Dermis microvascular lymphatic vessel endothelial cell (primary cell): ENCODE results near the gene ZNF154. TPM values are rescaled to one million over a fixed set of nuclear protein-coding genes. Genes with fewer than 3 reads are reported as not detected.

Experiments used
- DNase-seq, 2 donors: peaks; one replicate each; pipeline versions ENCODE4 v3.0.0 to v3.0.0-alpha.2; 2010; ENCODE audit warnings: low read depth in 2 of 2
- total RNA-seq: library from RNA; depleted of rRNA; stranded (reverse); fragments of >200 nt; gene quantifications from 2 replicates; pipeline ENCODE4 v1.2.1, GENCODE V29; 2014

Gene ZNF154
- total RNA-seq, 1 donor from 2014 or later: 0.13 TPM

DNA sequence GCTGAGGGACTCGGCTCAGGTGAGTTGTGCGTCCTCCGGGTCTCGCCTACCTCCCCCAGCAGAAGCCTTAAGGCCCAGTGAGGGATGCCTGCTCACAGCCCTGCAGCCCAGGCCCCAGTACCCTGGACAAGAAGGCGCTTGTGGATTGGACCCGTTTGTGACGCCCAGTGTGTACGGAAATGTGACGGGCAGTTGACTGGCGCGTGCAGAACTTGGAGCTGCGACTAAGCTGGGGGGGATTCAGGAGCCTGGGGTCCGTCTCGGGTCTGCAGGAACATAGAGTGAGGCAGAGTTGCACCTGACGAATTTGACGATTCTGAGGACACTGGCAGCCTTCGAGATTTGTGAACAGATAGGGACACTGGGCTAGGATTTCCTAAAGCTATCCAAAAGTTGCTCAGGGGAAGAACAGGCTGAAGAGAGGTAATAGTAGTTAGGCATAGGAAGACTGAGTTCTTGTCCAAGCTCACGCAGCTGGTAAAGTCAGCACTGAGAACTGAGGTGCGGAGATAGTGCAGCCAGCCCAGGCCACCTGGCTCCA is 26.7 kb downstream of the ZNF154 start:
- DNase-seq: no peak

DNA sequence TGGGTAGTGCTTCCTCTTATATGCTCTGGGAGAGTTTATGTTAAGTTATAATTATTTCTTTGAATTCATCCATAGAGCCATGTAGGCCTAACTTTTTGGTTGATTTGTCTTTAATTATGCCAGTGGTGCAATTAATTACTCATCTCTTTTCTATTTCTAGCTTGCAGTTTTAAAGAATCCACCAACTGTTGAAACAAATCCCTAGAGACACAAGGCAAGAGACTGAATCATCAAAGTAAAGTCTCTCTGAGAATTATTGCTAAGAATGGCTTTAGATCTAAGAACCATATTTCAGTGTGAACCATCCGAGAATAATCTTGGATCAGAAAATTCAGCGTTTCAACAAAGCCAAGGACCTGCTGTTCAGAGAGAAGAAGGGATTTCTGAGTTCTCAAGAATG is 33.1 kb downstream of the ZNF154 start:
- no peak for DNase-seq

DNA sequence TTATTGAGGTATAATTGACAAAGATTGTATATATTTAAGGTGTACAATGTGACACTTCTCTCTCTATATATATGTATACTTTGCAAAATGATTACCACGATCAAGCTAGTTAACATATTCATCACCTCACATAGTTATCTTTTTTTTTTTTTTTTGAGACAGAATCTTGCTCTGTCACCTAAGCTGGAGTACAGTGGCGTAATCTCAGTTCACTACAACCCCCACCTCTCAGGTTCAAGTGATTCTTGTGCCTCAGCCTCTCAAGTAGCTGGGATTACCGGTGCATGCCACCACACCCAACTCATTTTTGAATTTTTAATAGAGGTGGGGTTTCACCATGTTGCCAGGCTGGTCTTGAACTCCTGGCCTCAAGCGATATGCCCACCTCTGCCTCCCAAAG is 36.5 kb downstream of the ZNF154 start:
- no peak for DNase-seq

DNA sequence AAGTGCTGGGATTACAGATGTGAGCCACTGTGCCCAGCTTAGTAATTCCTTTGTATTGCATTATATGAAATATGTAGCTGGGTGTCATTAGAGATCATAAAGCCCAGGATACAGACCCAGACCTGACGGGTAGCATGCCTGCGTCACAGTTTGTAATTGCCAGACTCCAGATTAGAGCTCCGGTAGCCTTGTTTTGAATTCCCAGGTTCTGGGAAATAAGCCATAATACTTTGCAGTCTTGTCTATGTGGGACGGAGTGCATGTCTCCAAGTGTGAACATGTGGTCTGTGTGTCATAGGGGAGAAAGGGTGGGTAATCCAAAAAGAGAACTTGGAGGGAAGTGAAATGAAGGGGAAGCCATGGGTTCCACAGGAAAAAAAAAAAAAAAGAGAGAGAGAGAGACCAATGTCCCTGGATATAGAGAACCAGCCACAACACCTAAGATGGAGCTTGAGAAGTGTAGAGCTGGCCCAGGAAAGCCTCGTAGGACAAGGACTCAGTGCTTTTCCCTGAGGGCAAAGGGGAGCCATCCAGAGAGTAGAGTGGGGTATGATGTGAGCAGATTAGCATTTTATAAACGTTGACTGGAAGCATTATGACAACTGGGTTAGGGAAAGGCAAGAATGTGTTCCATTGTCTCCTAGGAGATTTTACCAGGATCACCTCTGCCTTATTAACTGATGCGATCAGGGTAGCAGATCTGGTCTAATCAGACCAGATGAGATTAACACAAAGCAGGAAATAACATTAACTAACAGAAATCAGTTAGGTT is 37.7 kb downstream of the ZNF154 start:
- no peak for DNase-seq

DNA sequence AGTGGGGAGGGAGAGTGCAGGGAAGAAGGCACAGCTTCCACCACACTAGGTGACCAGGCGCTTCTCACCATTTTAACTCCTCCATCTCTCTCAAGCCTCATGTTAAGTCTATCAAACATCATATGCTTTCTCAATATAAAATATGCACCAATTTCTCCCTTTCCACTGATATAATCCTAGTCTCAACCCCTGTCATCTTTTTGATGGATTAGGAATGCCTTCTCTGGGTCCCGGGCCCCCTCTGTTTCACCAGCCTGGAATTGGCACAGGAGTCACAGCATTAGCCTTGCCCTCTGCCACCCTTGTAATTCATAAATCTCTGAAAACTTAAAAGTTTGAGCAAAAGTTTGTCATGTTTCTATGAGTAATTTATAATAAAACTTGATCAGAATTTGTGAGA is 40.4 kb downstream of the ZNF154 start, which contains the start of gene ZSCAN4:
Gene ZSCAN4, plus strand, starts transcription at position 301 of the 400 bp plus-strand sequence. CDS start 7,211 bp downstream, outside the sequence.
- DNase-seq: no peak

DNA sequence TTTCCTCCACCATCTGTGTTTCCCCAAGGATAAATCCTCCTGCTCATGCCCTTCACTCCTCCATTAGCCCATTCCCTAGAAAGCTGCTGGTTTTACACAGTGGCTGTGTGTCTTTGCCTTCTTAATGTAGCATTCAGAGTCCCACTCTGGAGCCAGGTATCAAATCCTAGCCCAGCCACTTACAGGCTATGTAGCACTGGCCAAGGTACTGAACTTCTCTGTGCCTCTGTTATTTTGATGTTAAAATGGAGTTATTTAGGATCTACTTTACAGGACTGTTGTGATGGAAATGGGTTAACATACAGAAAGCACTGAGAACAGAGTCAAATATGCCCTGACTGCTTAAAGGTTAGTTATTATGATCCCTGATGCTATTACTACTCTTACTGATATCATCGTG is 41.8 kb downstream of the ZNF154 start:
- no peak for DNase-seq

DNA sequence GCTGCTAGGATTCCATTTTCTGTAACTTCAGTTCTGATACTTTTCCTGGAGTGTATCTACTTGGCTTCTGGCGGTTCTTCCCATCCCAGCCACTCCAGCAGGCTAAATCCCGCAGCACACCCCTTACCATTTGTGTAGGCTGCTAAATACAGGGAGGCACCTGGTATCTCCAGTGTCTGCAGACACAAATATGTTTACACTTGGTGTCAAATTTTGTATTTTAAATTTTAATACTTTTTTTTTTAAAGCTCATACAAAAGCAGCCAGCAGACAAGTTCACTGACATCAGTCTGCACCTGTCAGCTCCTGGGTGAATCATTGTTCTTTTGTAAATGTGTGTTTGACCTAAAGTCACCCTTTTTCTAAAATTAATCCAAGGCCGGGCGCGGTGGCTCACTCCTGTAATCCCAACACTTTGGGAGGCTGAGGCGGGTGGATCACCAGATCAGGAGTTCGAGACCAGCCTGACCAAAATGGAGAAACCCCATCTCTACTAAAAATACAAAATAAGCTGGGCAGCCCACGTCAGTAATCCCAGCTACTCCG is 43.7 kb downstream of the ZNF154 start:
- no peak for DNase-seq

DNA sequence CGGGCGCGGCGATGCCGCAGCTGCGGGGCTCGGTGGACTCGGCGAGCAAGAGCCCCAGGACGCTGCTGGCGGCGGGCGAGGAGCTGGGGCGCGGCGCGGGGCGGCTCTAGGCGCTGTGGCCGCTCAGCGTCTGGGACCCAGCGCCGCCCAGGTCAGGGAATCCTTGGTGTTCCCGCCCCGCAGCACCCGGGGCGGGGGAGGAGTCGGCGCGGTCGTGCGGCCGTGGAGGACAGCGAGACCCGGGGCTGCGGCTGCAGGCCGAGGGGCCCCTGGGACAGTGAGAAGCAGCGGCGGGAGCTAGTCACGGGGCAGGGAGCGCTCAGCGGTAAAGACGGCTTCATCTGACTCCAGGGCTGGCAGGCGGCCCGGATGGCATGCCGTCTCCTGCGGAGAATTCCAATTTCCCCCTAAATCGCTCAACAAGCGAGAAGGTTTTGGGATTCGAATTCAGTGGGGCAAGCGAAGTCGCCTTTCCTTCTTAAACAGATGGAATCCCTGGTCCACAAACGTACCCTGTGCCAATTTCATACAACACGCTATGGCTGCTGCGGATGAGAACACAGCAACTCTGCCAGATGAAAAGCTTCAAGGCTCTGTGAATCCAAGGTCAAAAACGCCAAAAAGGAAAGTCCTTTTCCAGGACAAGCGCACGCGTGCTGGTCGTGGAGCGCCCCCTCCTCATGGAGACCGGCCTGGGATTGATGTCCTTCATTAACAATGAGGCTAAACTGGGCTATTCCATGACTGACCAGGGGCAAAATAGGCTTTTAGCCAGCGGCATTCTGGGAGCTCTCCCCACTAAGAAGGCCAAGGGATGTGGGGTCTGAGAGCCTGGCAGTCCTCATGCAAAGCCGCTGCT is 44.5 kb downstream of the ZNF154 start:
- peak in 1 of 2 donors; percentile 46 for DNase-seq

DNA sequence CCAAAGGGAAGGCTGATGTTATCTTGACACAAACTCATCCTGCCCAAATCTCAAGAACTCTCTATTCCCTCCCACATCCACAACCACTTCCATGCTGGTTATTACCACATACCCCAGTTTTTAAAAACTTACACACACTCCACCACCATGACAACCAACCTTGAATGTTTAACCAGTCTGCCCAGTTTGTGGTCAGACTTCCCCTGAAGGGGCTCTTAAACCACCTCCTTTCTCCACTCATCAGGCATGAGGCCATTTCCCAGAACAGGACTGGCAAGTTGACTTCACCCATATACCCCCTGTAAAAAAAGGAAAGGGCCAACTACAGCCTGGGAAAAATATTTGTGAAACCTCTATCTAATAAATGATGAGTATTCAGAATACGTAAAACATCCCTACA is 52.7 kb downstream of the ZNF154 start:
- DNase-seq: no peak

DNA sequence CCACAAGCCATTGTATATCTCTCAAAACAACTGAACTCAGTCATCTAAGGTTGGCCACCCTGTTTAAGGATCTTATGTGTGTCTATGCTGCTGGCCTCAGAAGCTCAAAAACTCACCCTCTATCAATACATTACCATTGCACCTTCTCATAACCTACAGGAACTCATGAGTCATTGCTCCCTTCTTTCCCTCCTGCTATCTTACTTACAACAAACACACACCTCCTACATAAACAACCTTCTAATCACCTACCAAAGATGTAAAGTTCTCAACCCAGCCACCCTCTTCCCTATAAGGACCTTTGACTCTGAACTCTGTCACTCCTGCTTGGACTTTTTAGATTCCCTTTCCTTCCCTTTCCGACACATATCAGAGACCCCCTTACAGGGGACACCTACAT is 53.6 kb downstream of the ZNF154 start:
- DNase-seq: no peak

DNA sequence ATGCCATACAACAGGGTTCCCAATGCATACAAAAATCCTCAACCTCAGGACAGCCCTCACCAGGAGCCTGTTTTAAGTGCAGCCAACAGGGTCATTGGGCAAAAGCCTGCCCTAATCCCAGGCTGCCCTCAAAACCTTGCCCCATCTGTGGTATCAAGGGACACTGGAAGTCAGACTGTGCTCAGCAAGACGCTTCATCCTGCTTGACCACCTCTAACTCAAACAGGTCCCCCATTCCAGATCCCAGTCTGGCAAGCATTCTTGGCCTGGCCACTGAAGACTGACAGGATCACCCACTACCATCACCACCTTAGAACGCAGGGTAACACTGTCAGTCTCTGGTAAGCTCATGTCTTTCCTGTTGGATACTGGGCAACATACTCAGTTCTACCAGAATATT is 55.3 kb downstream of the ZNF154 start:
- DNase-seq: no peak

DNA sequence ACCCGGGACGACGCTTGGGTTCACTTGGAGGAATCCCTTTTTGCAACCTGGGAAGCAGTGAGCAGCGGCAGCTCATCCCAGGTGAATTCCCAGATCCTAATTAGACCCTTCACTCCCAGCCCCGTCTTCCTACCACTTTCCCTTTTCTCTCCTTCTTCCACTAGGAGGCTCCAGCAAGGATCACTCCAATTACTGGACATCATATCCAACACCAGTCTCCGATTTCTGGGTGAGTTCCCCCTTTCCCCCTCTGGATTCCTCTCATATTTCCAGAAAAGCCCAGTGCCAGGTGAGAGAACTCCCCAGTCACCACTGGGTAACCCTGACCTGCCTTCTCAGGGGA is 57.4 kb downstream of the ZNF154 start:
- DNase-seq: no peak

DNA sequence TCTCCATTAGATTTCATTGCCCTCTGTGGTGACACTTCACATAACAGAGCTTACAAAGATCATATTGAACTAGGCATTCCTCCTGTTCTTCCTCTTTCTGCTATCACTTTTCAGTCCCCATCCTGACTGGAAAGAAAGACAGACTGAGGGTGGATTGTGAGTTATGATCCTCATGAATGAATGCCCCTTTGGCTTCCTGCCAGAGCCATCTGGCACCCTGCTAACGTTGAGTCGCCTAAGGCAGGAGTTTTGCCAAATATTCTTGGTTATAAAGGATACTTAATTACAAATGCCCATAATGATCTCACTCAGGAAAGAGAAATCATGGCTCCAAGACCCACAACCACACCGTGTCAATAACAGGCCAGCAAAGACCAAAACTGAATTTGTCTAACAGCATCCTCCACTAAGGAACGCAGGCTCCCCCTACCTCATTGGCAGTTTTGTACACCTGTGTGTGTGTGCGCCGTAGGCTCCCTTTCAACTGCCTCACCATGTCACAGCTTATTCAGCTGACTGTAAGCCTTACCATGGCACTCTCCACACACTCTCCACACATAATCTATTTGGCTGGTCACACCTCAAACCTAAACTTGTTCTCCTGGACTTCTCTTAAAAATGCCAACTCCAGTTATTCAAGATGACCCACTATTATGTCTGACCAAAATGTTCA is 60.5 kb downstream of the ZNF154 start:
- DNase-seq: no peak

Other genes starting within 250 kb of the ZNF154 start
- gene ZNF772, start 231.6 kb downstream of the ZNF154 start, total RNA-seq: 13.1 and 14.7 TPM in 2 replicates
- 7.7 and 14.9 TPM in 2 replicates for gene ZNF419, start 221.5 kb downstream of the ZNF154 start, total RNA-seq
- gene ZNF773, start 209.3 kb downstream of the ZNF154 start, total RNA-seq: 5.8 and 12.1 TPM in 2 replicates
- gene ZNF549, start 181.8 kb downstream of the ZNF154 start, total RNA-seq: 2.8 and 4.9 TPM in 2 replicates
- 4.2 and 7.3 TPM in 2 replicates for gene ZNF550, start 149.3 kb downstream of the ZNF154 start, total RNA-seq
- 2.7 and 4.6 TPM in 2 replicates for gene ZNF416, start 130.3 kb downstream of the ZNF154 start, total RNA-seq
- 3.9 and 7.7 TPM in 2 replicates for gene ZIK1, start 125.1 kb downstream of the ZNF154 start, total RNA-seq
- 3.9 and 4.7 TPM in 2 replicates for gene ZNF530, start 109.3 kb downstream of the ZNF154 start, total RNA-seq
- gene ZNF134, start 95.0 kb downstream of the ZNF154 start, total RNA-seq: 13.2 and 16.4 TPM in 2 replicates
- gene ZNF211, start 76.0 kb downstream of the ZNF154 start, total RNA-seq: 6.7 and 9.0 TPM in 2 replicates
- not detected in 2 replicates for gene ZSCAN4, start 40.3 kb downstream of the ZNF154 start, total RNA-seq
- 5.4 and 8.5 TPM in 2 replicates for gene ZNF551, start 27.2 kb downstream of the ZNF154 start, total RNA-seq
- 5.0 and 5.7 TPM in 2 replicates for gene ZNF671, start 18.4 kb upstream of the ZNF154 start, total RNA-seq
- 12.5 and 17.6 TPM in 2 replicates for gene ZNF776, start 37.6 kb upstream of the ZNF154 start, total RNA-seq
- gene ZNF586, start 60.5 kb upstream of the ZNF154 start, total RNA-seq: 10.1 and 12.9 TPM in 2 replicates
- 7.2 and 7.5 TPM in 2 replicates for gene ZNF552, start 105.7 kb upstream of the ZNF154 start, total RNA-seq
- 13.5 and 14.5 TPM in 2 replicates for gene ZNF587B, start 121.1 kb upstream of the ZNF154 start, total RNA-seq
- gene ZNF587, start 140.7 kb upstream of the ZNF154 start, total RNA-seq: 15.4 and 15.7 TPM in 2 replicates
- 2.3 and 4.0 TPM in 2 replicates for gene ZNF814, start 179.8 kb upstream of the ZNF154 start, total RNA-seq
- gene ZNF417, start 207.4 kb upstream of the ZNF154 start, total RNA-seq: 9.4 and 9.6 TPM in 2 replicates
- gene ZNF418, start 226.2 kb upstream of the ZNF154 start, total RNA-seq: 1.4 and 2.3 TPM in 2 replicates
- gene ZNF256, start 238.5 kb upstream of the ZNF154 start, total RNA-seq: 3.3 and 5.2 TPM in 2 replicates